Measurements from ENCODE around the gene PEMT. TPM values are rescaled to one million over a fixed set of nuclear protein-coding genes. Genes with fewer than 3 reads are reported as not detected.

Gene PEMT
- total RNA-seq, 1 donor from 2014 or later = 690 TPM

DNA sequence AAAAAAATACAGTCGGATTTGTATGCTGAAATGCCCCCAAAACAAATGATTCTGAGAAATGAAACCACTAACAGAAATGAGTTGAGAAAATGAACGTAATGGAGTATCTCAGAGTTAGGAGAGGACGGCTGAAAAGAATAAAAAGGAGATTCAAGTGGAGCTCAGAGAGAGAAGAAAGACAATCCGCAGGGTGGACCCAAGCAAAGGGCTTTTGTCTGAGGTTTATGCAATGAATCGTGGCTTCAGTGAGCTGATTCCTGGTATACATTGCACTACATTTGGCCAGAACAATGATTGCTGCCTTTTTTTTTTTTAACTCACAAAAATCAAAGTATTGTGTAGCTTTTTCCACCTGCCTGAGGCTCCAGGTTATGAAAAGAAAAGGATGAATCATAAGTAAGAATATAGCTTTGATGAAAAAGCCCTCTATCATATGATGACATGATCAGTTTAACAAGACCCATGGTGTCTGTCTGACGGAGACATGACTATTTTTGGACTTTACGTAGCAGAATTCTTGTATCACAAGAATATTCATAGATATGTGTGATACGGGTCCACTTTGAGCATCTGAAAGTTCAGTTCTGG lies 119.1 kb downstream of the PEMT start:
- H3K4me1 ChIP-seq = peaks cover 3 to 4% of the 10 kb centered on the region in 2 donors
- intact Hi-C loops (cut with DNase I) = loop anchor here (10.0 kb wide), 1 partner anchor 282 kb away; no protein-coding TSS in a partner anchor
- no peaks in the 10 kb centered on the region for H3K9me3 ChIP-seq
- H3K4me3 ChIP-seq = no peak overlapping the region
- TF ChIP-seq, protein P1, sequence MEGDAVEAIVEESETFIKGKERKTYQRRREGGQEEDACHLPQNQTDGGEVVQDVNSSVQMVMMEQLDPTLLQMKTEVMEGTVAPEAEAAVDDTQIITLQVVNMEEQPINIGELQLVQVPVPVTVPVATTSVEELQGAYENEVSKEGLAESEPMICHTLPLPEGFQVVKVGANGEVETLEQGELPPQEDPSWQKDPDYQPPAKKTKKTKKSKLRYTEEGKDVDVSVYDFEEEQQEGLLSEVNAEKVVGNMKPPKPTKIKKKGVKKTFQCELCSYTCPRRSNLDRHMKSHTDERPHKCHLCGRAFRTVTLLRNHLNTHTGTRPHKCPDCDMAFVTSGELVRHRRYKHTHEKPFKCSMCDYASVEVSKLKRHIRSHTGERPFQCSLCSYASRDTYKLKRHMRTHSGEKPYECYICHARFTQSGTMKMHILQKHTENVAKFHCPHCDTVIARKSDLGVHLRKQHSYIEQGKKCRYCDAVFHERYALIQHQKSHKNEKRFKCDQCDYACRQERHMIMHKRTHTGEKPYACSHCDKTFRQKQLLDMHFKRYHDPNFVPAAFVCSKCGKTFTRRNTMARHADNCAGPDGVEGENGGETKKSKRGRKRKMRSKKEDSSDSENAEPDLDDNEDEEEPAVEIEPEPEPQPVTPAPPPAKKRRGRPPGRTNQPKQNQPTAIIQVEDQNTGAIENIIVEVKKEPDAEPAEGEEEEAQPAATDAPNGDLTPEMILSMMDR (IDR thresholded peaks at IDR 0.05) = no peak
- no peaks in the 10 kb centered on the region for H3K36me3 ChIP-seq
- DNase-seq (ENCODE audit: low spot score in 2 of 2) = no peak
- no peaks in the 10 kb centered on the region for H3K27me3 ChIP-seq
- no peak overlapping the region for H3K27ac ChIP-seq

DNA sequence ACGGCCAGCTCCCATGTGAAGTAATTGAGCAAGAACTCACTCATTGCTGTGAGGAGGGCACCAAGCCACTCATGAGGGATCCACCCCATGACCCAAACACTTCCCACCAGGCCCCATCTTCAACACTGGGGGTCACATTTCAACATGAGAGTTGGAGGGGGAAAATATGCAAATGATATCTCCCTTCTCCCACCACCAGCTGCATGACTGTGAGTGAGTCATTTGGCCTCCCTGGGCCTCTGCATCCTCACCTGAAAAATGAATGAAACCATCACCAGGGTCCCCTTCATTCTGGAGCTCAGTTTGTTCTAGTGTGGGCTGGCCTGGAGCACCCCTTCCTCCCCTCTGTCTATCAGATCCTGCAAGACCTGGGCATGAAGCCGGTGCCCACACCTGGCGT lies 121.5 kb downstream of the PEMT start:
- Histone ChIP-seq H3K36me3 (no peaks in the 10 kb centered on the region), H3K9me3 (no peaks in the 10 kb centered on the region), H3K27me3 (no peaks in the 10 kb centered on the region), H3K27ac (no peak overlapping the region), H3K4me3 (no peak overlapping the region), H3K4me1 (no peaks in the 10 kb centered on the region)
- TF ChIP-seq, protein P1 (IDR thresholded peaks at IDR 0.05) = no peak
- no peak for DNase-seq (ENCODE audit: low spot score in 2 of 2)
- intact Hi-C loops (cut with DNase I) = loop anchor here (10.0 kb wide), 1 partner anchor 285 kb away; no protein-coding TSS in a partner anchor

DNA sequence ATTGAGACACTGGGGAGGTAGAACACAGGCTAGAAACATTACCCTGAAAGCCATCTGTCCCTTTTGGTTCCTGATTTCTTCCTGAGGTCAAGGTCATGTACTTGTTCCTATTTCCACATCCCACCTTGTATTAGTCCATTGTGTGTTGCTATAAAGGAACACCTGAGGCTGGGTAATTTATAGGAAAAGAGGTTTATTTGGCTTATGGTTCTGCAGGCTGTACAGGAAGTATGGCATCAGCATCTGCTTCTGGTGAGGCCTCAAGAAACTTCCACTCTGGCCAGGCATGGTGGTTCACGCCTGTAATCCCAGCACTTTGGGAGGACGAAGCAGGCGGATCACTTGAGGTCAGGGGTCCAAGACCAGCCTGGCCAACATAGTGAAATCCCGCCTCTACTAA lies 122.2 kb downstream of the PEMT start:
- Histone ChIP-seq H3K27ac (no peak overlapping the region), H3K36me3 (no peaks in the 10 kb centered on the region), H3K4me3 (no peak overlapping the region), H3K27me3 (no peaks in the 10 kb centered on the region), H3K9me3 (no peaks in the 10 kb centered on the region), H3K4me1 (no peaks in the 10 kb centered on the region)
- DNase-seq (ENCODE audit: low spot score in 2 of 2) = no peak
- intact Hi-C loops (cut with DNase I) = no loop called here
- TF ChIP-seq, protein P1 (IDR thresholded peaks at IDR 0.05) = no peak

DNA sequence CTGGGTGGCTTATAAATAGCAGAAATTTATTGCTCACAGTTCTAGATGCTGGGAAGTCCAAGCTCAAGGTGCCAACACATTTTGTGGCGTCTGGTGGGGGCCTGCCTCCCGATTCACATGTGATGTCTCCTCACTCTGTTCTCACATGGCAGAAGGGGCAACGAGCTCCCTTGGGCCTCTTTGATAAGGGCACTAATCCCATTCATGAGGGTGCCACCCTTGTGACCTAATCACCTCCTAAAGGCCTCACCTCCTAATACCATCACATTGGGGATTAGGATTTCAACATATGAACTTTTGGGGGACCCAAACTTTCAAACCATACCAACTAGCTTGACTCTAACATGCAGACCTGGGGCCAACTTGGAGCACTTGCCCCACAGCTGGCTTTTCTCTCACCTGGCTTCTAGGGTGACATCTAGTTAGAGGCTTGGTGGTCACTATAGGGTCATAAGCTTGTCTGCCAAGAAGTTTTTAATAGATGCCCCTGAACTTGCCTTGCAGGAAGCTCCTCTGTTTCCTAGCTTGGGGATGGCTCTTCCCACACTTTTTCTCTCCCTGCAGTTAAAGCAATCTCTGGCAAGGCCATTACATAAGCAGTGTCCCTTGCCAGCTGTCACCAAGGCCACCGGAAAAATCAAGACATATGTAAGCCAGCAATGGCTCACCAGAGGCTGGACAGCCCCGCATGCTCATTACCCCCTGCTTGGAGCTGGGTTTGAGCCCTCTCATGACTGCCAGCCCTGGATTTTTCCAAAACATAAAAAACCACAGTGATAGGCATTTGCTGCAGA lies 123.1 kb downstream of the PEMT start:
- TF ChIP-seq, protein P1 (IDR thresholded peaks at IDR 0.05) = no peak
- no peaks in the 10 kb centered on the region for H3K27me3 ChIP-seq
- no peaks in the 10 kb centered on the region for H3K4me1 ChIP-seq
- intact Hi-C loops (cut with DNase I) = no loop called here
- H3K27ac ChIP-seq = no peak overlapping the region
- no peak for DNase-seq (ENCODE audit: low spot score in 2 of 2)
- H3K9me3 ChIP-seq = no peaks in the 10 kb centered on the region
- H3K36me3 ChIP-seq = no peaks in the 10 kb centered on the region
- no peak overlapping the region for H3K4me3 ChIP-seq

DNA sequence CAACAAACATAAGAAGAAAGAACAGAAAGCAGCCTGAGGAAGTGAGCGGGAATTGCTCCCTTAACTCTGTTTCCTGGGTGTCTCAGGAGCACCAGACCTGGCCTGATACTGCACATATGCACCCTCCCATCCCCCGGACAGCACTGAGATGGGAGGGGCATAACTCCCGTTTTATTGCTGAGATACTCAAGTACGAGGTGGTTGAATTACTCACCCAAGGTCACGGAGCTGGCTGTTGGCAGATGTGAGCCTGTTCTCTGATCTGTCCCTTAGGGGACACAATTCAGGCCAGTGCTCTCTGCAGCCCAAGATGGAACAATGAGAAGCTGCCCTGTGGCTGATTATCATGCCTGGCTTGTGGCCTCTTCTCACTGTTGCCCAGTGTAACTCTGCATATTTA lies 123.8 kb downstream of the PEMT start:
- H3K36me3 ChIP-seq = no peaks in the 10 kb centered on the region
- H3K4me3 ChIP-seq = no peak overlapping the region
- DNase-seq (ENCODE audit: low spot score in 2 of 2) = no peak
- intact Hi-C loops (cut with DNase I) = no loop called here
- H3K4me1 ChIP-seq = no peaks in the 10 kb centered on the region
- H3K27me3 ChIP-seq = no peaks in the 10 kb centered on the region
- TF ChIP-seq, protein P1 (IDR thresholded peaks at IDR 0.05) = no peak
- no peak overlapping the region for H3K27ac ChIP-seq
- H3K9me3 ChIP-seq = no peaks in the 10 kb centered on the region
